K562 (cell line): ENCODE data around the gene USP2.

ENCODE experiments used
- FOXK2 ChIP-seq, 2 experiments: fragments of 450-650 bp; IDR thresholded peaks in 1 of 2; conservative IDR thresholded peaks in 1 of 2; 2 replicates each; pipeline ENCODE4 v1.6.1; 2016; ENCODE audit warnings: low read depth in 2 of 2, mild to moderate bottlenecking in 1 of 2
- FOXM1 ChIP-seq, 2 experiments: fragments of 450-650 bp in 1 of 2; sonication (generic) in 1 of 2; formaldehyde crosslinking in 1 of 2; IDR thresholded peaks; 2 replicates each; pipeline versions ENCODE4 v1.6.1 to v1.9.0; 2017 to 2022; ENCODE audit warnings: low read depth in 2 of 2, mild to moderate bottlenecking in 2 of 2, missing genetic modification reagents in 1 of 2, moderate library complexity in 1 of 2
- TF ChIP-seq, protein P1 (sequence below): fragments of 250-450 bp; sonication (Bioruptor Pico); IDR thresholded peaks from 2 replicates; pipeline ENCODE4 v1.8.0; 2021; ENCODE audit warnings: mild to moderate bottlenecking, moderate library complexity
- TF ChIP-seq, protein P2 (sequence below), 3 experiments: IDR thresholded peaks in 2 of 3; conservative IDR thresholded peaks in 1 of 3; 2 replicates each; pipeline ENCODE4 v1.5.1; 2011 to 2012; ENCODE audit warnings: low read length in 3 of 3, mild to moderate bottlenecking in 3 of 3, control low read depth in 2 of 3, improper control_type of control experiment in 1 of 3, inconsistent platforms in 1 of 3, low read depth in 1 of 3, mixed read lengths in 1 of 3, moderate library complexity in 1 of 3; ENCODE audit not compliant: insufficient read depth in 2 of 3

- TF ChIP-seq, protein P1, sequence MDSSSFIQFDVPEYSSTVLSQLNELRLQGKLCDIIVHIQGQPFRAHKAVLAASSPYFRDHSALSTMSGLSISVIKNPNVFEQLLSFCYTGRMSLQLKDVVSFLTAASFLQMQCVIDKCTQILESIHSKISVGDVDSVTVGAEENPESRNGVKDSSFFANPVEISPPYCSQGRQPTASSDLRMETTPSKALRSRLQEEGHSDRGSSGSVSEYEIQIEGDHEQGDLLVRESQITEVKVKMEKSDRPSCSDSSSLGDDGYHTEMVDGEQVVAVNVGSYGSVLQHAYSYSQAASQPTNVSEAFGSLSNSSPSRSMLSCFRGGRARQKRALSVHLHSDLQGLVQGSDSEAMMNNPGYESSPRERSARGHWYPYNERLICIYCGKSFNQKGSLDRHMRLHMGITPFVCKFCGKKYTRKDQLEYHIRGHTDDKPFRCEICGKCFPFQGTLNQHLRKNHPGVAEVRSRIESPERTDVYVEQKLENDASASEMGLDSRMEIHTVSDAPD (CRISPR knock-in tag), result no peak
- TF ChIP-seq, protein P2, sequence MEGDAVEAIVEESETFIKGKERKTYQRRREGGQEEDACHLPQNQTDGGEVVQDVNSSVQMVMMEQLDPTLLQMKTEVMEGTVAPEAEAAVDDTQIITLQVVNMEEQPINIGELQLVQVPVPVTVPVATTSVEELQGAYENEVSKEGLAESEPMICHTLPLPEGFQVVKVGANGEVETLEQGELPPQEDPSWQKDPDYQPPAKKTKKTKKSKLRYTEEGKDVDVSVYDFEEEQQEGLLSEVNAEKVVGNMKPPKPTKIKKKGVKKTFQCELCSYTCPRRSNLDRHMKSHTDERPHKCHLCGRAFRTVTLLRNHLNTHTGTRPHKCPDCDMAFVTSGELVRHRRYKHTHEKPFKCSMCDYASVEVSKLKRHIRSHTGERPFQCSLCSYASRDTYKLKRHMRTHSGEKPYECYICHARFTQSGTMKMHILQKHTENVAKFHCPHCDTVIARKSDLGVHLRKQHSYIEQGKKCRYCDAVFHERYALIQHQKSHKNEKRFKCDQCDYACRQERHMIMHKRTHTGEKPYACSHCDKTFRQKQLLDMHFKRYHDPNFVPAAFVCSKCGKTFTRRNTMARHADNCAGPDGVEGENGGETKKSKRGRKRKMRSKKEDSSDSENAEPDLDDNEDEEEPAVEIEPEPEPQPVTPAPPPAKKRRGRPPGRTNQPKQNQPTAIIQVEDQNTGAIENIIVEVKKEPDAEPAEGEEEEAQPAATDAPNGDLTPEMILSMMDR (IDR thresholded peaks at IDR 0.05 in 2 of 3, conservative IDR thresholded peaks at IDR 0.05 in 1 of 3; ENCODE audit: insufficient read depth in 2 of 3, low read depth in 1 of 3, low read length in 3 of 3), result no peak
- TF ChIP-seq FOXM1 (IDR thresholded peaks at IDR 0.05; ENCODE audit: low read depth) (no peak), FOXM1 (CRISPR knock-in tag; IDR thresholded peaks at IDR 0.05; ENCODE audit: low read depth) (no peak), FOXK2 (conservative IDR thresholded peaks at IDR 0.05 in 1 of 2, IDR thresholded peaks at IDR 0.05 in 1 of 2; ENCODE audit: low read depth in 2 of 2) (no peak)
Measured at GRCh38 chr11:119404872-119405271, 23.4 kb upstream of the USP2 start.
